Fibroblast of skin of left biceps (primary cell): ENCODE data around the gene JARID2.
"Not testable (repeated sequence)": the region's sequence is repeated elsewhere in the genome, so short reads cannot be mapped to it uniquely, and the experiment has no call there.

Source experiments
- DNase-seq, 2 experiments: peaks; one replicate each; pipeline ENCODE4 v3.0.0-alpha.2; 2013; ENCODE audit warnings: low read depth in 2 of 2

The JARID2 gene

GRCh38 chr6:15538106-15538505 lies 292.2 kb downstream of the JARID2 start:
- no peak for DNase-seq

GRCh38 chr6:15538766-15539495 lies 293.1 kb downstream of the JARID2 start:
- no peak for DNase-seq

DNA sequence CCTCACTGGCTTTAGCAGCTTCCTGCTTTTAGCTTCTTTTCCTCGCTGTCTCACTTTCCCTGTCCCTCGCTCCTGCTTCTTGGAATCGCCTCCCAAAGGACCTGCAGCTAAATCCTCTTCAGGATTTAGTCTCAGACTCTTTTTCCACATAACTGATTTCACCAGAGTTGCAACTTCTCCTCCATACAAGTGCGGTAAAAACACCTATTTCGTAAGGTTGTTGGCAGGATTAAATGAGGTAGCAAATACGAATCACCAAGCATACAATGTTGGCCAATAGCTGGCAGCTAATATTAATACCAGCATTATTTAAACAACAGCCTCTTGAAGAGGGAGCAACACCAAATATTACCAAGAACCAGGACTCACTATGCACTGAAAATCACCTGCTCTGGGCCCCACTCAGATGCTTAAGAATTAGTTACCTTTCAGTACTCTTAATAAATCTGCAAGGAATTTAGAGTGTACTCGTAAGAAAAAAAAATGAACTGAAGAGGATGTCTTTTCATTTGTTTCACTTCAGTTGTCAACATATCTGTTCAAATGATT lies 293.9 kb downstream of the JARID2 start:
- no peak for DNase-seq

DNA sequence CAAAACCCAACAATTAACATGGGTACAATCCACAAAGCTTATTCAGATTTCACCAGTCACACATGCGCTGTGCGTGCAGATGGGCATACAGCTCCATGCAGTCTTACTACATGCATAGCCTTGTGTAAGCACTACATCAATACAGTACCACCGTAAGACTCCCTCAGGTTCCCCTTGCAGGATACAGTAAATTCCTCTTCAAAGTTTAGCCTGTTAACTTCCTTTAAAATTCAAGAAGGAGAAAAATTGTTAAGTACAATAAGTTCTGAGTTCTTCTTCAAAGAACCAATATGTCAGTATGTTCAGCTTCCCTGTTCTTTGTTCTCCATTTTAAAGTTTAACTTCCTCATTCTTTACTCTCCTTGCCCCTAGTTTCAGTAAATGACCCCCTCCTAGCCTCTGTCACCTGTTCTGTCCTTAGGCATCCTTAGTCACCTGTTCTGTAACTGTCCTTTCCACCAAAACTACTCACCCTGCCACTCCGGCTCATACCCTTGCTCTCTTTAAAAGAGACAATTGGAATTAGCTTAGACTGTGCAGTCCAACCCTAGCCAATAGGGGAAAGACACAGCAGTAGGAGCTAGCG lies 297.6 kb downstream of the JARID2 start:
- not testable (repeated sequence) for DNase-seq

DNA sequence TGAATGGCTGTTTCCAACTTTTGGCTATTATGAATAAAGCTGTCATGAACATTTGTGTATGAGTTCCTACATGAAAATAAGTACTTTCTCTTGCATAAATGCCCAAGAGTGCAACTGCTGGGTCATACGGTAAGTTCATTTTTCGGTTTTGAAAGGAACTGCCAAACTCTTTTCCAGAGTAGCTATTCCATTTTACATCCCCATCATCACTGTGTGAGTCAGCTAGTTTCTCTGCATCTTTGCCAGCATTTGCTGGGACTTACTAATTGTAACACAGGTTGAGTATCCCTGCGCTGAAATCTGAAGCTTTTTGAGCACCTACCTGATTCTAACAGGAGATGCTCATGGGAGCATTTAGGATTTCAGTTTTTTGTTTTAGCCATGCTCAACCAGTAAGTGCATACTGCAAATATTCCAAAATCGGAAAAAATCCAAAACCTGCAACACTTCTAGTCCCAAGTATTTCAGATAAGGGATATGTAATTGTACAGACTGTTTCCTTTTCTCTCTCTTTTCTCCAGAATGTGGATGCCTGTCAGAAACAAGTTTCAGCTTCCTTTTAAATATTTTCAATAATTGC lies 298.5 kb downstream of the JARID2 start:
- no peak for DNase-seq

DNA sequence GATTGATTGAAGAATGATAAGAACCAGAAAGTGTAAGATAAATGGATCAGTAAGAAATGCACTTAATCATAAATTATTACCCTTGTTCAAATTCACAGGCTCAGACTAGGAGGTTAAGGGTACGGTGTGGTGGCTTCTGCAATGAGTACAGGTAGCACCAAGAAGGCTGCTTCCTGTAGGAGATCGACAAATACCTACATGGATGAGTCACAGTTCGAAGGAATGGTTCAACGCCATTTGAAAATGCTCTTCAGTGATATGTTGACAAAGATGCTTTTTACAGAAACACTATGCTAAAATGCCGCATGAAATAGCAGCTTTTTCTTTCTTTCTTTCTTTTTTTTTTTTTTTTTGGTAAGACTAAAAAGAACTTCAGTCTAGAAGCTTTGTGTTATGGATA lies 300.7 kb downstream of the JARID2 start:
- no peak for DNase-seq

- DNase-seq: no peak
These were observed 301.5 kb downstream of the JARID2 start for GRCh38 chr6:15547400-15547799.

- no peak for DNase-seq
These were observed 303.5 kb downstream of the JARID2 start for GRCh38 chr6:15549371-15549770.

DNA sequence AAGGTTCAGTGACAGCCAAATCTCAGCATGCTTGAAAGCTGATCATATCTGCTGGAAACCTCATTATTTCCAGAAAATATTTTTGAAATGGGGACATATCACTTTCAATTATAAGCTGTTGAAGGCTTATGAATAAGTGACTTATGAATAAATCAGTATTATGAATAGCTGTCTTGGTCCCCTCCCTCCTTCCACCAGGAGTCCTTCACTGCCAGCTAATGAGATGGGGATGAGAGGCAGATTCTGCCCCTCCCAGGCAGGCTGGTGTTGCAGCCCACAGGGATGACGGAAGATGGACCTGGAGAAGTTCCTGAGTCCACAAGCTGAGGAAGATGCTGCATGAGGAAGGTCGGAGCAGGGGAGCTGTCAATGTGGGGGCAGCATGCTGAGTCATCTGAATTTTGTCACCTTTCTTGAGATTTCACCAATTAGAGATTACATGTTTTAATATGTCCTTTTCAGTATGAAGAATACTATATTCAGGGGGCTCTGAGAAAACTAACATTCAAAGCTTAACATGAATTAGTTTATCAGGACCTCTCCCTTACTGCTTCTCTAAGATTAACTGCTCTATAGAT lies 304.8 kb downstream of the JARID2 start:
- no peak for DNase-seq

GRCh38 chr6:15551262-15551661 lies 305.4 kb downstream of the JARID2 start:
- DNase-seq: no peak

GRCh38 chr6:15551798-15552197 lies 305.9 kb downstream of the JARID2 start:
- no peak for DNase-seq

DNA sequence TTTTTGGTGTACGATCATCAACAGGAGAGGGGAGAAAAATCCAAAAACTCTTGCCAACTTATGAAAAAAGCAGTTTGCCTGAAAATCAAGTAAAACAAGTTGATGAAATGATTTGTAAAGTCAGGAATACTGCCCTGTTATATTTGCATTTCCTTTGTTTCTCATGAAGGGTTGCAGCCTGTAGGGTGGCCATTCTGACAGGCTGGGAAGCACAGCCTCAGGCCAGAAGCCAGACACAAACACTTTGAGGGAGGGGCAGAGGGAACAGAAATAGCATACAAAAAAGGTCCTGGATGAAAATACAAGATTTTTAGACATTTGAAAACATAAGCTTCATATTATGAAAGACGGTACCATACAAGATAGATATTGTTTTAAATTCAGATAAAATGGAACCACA lies 307.2 kb downstream of the JARID2 start:
- DNase-seq: no peak

GRCh38 chr6:15553736-15554294 lies 307.9 kb downstream of the JARID2 start:
- DNase-seq: no peak

- DNase-seq: no peak
These were observed 308.8 kb downstream of the JARID2 start for GRCh38 chr6:15554728-15555100.

DNA sequence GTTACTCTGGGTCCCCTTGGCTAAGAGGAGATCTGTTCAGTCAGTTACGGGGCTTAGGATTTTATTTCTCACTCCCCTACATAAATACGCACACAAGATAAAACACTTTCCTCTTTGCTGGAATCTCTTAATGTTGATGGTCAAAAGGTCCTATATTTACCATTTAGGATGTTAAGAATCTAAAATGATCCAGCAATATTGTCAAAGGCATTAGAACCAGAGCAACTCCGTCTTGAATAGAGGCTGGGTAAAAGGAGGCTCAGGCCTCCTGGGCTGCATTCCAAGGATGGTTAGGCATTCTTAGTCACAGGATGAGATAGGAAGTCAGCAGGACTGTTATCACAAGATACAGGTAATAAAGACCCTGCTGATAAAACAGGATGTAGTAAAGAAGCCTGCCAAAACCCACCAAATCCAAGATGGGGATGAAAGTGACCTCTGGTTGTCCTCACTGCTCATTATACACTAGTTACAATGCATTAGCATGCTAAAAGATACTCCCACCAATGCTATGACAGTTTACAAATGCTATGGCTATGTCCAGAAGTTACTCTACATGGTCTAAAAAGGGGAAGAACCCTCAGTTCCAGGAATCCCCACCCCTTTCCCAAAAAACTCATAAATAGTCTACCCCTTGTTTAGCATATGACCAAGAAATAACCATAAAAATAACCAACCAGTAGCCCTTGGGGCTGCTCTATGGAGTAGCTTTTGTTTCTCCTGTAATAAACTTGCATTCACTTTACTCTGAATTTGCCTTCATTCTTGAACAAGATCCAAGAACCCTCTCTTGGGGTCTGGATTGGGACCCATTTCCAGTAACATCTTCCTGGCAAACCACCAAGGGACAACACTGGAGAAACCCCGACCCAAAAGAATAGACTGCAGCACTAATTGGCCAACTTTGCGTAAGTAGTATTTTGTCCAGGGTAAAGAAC lies 309.5 kb downstream of the JARID2 start:
- no peak for DNase-seq

DNA sequence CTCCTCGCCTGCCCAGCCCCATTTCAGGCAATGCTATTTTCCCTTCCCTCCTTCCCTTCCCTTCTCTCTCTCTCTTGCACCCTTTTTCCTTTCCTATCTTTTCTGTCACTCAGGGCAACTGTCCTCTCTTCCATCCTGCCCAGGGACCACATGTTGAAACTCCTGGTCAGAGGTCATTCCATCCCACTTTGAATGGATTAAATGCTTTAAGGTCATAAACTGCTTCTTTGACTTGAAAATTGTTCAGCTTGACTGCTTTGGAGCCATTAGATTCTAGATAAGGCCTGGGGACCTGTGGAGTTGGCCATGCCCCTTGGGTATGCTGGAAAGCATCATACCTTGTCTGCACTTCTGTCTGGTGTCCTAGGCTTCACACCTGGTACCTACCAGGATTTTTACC lies 310.8 kb downstream of the JARID2 start:
- DNase-seq: no peak

- DNase-seq: no peak
These were observed 311.3 kb downstream of the JARID2 start for GRCh38 chr6:15557174-15557573.

- DNase-seq: no peak
These were observed 314.8 kb downstream of the JARID2 start for GRCh38 chr6:15560713-15561112.

DNA sequence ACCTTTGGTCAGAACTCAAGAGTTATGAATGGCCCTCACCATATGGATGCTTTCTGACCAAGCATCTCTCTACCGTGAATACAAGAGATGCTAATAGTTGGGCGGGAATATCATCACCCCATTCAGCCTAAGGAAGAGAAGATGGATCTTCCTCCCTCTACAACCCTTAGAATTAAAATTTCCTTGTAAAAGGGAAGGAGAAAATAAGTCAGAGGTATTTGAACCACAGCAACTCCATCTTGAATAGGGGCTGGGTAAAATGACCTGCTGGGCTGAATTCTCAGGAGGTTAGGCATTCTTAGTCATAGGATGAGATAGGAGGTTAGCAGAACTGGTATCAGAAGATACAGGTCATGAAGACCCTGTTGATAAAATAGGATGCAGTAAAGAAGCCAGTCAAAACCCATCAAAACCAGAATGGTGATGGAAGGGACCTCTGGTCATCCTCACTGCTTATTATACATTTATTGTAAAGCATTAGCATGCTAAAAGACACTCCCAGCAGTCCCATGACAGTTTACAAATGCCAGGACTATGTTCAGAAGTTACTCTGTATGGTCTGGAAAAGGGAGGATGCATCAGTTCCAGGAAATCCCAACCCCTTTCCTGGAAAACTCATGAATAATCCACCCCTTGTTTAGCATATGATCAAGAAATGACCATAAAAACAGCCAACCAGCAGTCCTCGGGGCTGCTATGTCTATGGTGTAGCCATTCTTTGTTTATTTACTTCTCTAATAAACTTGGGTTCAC lies 315.8 kb downstream of the JARID2 start:
- no peak for DNase-seq

DNA sequence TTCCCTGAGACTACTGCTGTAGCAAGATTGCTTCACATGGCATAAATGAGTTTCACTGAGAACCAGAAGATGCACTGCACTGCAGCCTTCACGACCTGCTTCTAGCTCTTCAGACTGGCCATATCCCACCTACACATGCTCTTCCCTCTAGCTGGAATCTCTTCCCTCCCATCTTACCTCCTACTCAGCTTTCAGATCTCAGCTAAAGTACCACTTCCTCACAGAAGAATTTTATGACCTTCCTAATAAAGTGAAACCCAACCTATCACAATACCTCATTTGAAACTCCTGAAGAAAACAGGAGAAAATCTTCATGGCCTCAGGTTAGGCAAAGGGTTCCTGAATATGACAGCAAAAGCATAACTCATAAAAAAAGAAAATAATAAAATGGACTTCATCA lies 317.1 kb downstream of the JARID2 start:
- DNase-seq: no peak
